Head of caudate nucleus (tissue), 42 donors: Measurements from ENCODE around the gene COL4A2.
"Not testable (repeated sequence)": the region's sequence is repeated elsewhere in the genome, so short reads cannot be mapped to it uniquely, and the experiment has no call there.

Experiments used
- DNase-seq, 42 donors: peaks; one replicate each; pipeline versions ENCODE4 v3.0.0 to v3.0.0-alpha.2; 2020 to 2021; ENCODE audit warnings: mixed read lengths in 7 of 42
- intact Hi-C: fragments of 100-400 bp; cut with DNase I; formaldehyde crosslinking; loops from one replicate; pipeline ENCODE4 v1.15.0; 2022

COL4A2 gene

GRCh38 chr13:110313733-110314132 lies 6.6 kb downstream of the COL4A2 start:
- DNase-seq, result peak in 2 of 42 donors; percentile 9
- intact Hi-C loops, result not testable (repeated sequence)

GRCh38 chr13:110314516-110315245 lies 7.6 kb downstream of the COL4A2 start:
- intact Hi-C loops, result no loop called here
- DNase-seq, result peak in 1 of 42 donors; percentile 11

- intact Hi-C loops, result no loop called here
- no peak for DNase-seq
These were observed 9.1 kb downstream of the COL4A2 start for GRCh38 chr13:110316196-110316595.

- no peak for DNase-seq
- intact Hi-C loops, result no loop called here
These were observed 10.0 kb downstream of the COL4A2 start for GRCh38 chr13:110317093-110317492.

GRCh38 chr13:110317496-110318195 lies 10.6 kb downstream of the COL4A2 start:
- intact Hi-C loops, result no loop called here
- peak in 2 of 42 donors; percentile 1 to 14 for DNase-seq

- intact Hi-C loops, result no loop called here
These were observed 11.8 kb downstream of the COL4A2 start for GRCh38 chr13:110318920-110319319.

GRCh38 chr13:110319397-110319773 lies 12.3 kb downstream of the COL4A2 start:
- intact Hi-C loops, result no loop called here

More at GRCh38 chr13:110318920-110319319, 11.8 kb downstream of the COL4A2 start:
- peak in 1 of 42 donors; percentile 1 for DNase-seq

GRCh38 chr13:110319774-110320509 lies 12.9 kb downstream of the COL4A2 start:
- peak in 1 of 42 donors; percentile 25 for DNase-seq
- intact Hi-C loops, result no loop called here

More at GRCh38 chr13:110319397-110319773, 12.3 kb downstream of the COL4A2 start:
- no peak for DNase-seq

- DNase-seq, result no peak
- intact Hi-C loops, result no loop called here
These were observed 13.6 kb downstream of the COL4A2 start for GRCh38 chr13:110320645-110321044.

GRCh38 chr13:110321573-110321972 lies 14.5 kb downstream of the COL4A2 start:
- peak in 1 of 42 donors; percentile 2 for DNase-seq
- intact Hi-C loops, result not testable (repeated sequence)

- intact Hi-C loops, result no loop called here
- DNase-seq, result peak in 2 of 42 donors; percentile 15 to 21
These were observed 15.2 kb downstream of the COL4A2 start for GRCh38 chr13:110322126-110322827.

GRCh38 chr13:110322828-110323171 lies 15.7 kb downstream of the COL4A2 start:
- intact Hi-C loops, result no loop called here
- DNase-seq, result peak in 1 of 42 donors; percentile 15

GRCh38 chr13:110323172-110323891 lies 16.2 kb downstream of the COL4A2 start:
- DNase-seq, result peak in 1 of 42 donors; percentile 25
- intact Hi-C loops, result no loop called here

GRCh38 chr13:110324026-110324749 lies 17.1 kb downstream of the COL4A2 start:
- intact Hi-C loops, result no loop called here

GRCh38 chr13:110326263-110326904 lies 19.3 kb downstream of the COL4A2 start:
- intact Hi-C loops, result no loop called here
- DNase-seq, result no peak

More at GRCh38 chr13:110324026-110324749, 17.1 kb downstream of the COL4A2 start:
- no peak for DNase-seq

GRCh38 chr13:110327051-110327721 lies 20.1 kb downstream of the COL4A2 start:
- intact Hi-C loops, result no loop called here
- no peak for DNase-seq

GRCh38 chr13:110328573-110328972 lies 21.5 kb downstream of the COL4A2 start:
- DNase-seq, result no peak
- intact Hi-C loops, result no loop called here
